GM12874 (cell line): ENCODE results near the gene LTN1.

Experiments
- CTCF ChIP-seq: IDR thresholded peaks from 2 replicates; pipeline ENCODE4 v1.5.1; 2011; ENCODE audit warnings: low read depth, mild to moderate bottlenecking, control low read depth, low read length, moderate library complexity; ENCODE audit not compliant: insufficient read depth

LTN1 gene

GRCh38 chr21:28922368-28922767 lies 70.3 kb downstream of the LTN1 start:
- no peak for TF ChIP-seq CTCF

GRCh38 chr21:28916150-28916893 lies 76.4 kb downstream of the LTN1 start:
- TF ChIP-seq CTCF = no peak

GRCh38 chr21:28913071-28913470 lies 79.6 kb downstream of the LTN1 start:
- TF ChIP-seq CTCF = no peak

- TF ChIP-seq CTCF = no peak
These were observed 82.3 kb downstream of the LTN1 start for GRCh38 chr21:28910280-28910887.

GRCh38 chr21:28908351-28908750 lies 84.3 kb downstream of the LTN1 start:
- TF ChIP-seq CTCF = no peak

GRCh38 chr21:28906841-28907240 lies 85.8 kb downstream of the LTN1 start:
- TF ChIP-seq CTCF = no peak

- TF ChIP-seq CTCF = no peak
These were observed 86.4 kb downstream of the LTN1 start for GRCh38 chr21:28906236-28906635.
